ENCODE measurements around the gene POLR2L.

The POLR2L gene

DNA sequence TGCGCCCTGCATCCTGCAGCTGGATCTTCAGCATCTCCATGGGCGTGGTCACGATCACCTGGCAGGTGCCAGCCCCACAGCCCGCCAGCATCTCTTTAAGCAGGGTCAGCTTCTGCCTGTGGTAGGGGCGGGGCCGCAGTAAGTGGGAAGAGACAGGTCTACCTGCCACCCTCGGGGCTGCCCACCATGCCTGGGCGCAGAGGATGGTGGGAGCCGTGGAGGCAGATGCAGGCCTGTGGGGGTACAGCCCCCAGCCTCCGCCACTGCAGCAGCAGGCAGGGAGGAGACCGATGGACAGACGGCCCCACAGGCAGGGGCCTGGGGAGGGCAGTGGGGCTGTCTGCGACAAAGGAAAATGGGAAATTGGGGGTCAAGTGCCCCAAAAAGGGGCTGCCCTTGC lies 49.5 kb downstream of the POLR2L start:
- TF ChIP-seq, protein P1, sequence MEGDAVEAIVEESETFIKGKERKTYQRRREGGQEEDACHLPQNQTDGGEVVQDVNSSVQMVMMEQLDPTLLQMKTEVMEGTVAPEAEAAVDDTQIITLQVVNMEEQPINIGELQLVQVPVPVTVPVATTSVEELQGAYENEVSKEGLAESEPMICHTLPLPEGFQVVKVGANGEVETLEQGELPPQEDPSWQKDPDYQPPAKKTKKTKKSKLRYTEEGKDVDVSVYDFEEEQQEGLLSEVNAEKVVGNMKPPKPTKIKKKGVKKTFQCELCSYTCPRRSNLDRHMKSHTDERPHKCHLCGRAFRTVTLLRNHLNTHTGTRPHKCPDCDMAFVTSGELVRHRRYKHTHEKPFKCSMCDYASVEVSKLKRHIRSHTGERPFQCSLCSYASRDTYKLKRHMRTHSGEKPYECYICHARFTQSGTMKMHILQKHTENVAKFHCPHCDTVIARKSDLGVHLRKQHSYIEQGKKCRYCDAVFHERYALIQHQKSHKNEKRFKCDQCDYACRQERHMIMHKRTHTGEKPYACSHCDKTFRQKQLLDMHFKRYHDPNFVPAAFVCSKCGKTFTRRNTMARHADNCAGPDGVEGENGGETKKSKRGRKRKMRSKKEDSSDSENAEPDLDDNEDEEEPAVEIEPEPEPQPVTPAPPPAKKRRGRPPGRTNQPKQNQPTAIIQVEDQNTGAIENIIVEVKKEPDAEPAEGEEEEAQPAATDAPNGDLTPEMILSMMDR (IDR thresholded peaks at IDR 0.05; ENCODE audit: low read depth, low read length), result no peak
- no peak overlapping the region for H3K4me3 ChIP-seq (ENCODE audit: low read depth, low read length)
- no peak for DNase-seq (ENCODE audit: low read depth, low spot score)
- in situ Hi-C loops (cut with HindIII; ENCODE audit: low sequenced_read_pairs), result no loop called here

DNA sequence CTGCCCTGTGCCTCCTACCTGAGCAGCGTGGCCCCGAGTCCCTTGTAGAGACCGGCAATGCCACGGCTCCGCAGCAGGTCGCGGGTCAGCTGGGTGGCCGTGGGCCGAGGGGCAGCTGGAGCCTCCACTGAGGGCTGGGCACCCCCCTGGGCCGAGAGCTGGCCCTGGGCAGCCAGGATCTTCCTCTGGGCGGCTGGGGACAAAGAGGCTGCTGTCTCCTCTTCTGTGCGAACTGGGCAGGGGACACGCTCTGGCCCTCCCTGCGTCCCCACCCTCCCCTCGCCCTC lies 49.9 kb downstream of the POLR2L start:
- DNase-seq (ENCODE audit: low read depth, low spot score), result no peak
- H3K4me3 ChIP-seq (ENCODE audit: low read depth, low read length), result no peak overlapping the region
- TF ChIP-seq, protein P1 (IDR thresholded peaks at IDR 0.05; ENCODE audit: low read depth, low read length), result no peak
- in situ Hi-C loops (cut with HindIII; ENCODE audit: low sequenced_read_pairs), result no loop called here

DNA sequence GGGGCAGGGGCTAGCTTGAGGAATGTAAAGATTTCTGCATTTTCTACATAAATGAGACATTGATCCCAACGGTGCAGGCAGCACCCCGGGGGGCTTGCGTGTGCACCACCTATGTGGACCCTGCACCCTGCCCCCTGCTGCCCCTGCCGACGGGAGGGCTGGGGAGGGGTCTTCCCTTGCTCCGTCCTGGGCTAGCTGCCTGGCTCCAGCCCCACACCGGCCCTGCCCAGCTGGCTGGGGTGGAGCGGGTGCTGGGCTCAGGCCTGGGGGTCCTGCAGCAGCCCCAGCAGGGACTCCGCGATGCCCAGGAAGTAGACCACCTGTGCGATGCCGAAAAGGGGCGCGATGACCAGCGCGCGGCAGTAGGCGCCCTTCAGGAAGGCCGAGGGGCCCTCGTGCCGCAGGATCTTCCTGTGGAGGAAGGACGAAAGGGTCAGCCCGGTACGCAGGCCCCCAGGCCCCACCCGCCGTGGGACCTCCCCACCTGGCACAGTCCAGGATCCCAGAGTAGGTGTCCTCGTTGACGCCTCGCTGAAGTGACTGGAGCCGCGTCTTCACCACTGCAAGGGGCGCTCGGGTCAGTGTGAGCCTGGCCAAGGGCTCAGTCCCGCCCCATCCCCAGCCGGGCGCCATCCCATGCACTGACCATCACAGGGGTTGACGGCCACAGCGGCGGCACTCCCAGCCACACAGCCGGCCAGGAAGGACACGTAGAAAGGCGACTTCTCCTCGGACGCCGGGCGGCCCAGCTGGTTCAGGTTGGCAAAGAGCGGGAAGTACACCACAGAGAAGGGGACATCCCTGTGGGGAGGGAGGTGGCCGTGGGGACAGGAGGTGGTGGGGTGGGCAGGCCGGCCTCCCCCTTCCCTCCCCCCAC lies 50.4 kb downstream of the POLR2L start:
- TF ChIP-seq, protein P1 (IDR thresholded peaks at IDR 0.05; ENCODE audit: low read depth, low read length), result no peak
- no peak overlapping the region for H3K4me3 ChIP-seq (ENCODE audit: low read depth, low read length)
- in situ Hi-C loops (cut with HindIII; ENCODE audit: low sequenced_read_pairs), result no loop called here
- no peak for DNase-seq (ENCODE audit: low read depth, low spot score)

DNA sequence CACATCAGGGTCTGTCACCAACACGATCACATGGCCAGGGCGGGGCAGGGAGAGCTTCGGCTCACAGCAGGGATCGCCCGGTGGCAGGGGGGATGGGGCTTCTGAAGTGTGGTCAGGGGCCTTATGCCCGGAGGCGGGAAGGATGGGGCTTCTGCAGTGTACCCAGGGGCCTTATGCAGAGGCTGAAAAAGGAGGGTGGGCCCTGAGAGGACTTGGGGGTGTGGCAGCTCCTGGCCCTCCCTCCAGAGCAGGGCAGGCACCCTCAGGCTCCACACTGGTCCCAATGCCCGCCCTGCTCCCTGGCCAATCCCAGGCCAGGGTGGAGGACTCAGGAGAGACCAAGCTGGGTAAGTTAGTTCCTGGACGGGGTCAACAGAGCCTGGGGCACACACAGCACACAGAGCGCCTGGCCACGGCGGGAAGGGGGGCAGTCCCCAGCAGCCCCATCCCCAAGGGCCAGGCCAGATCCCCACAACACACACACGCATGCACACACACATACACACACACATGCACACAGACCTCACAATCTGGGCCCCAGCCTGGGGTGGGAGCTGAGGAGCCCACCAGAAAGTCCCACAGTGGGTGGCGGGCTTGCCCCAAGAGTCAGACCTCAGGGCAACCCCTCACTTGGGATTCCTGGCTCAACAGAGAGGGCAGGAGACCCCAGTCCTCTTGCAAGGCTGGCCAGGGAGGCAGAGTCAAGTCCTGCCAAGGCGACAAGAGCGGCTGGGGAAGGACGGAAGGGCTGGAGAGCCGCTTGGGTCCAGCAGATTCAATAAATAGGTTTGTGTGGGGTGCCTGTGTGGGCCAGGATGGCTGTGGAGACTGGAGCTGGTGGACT lies 51.4 kb downstream of the POLR2L start:
- in situ Hi-C loops (cut with HindIII; ENCODE audit: low sequenced_read_pairs), result no loop called here
- peak; percentile 32 for DNase-seq (ENCODE audit: low read depth, low spot score)
- H3K4me3 ChIP-seq (ENCODE audit: low read depth, low read length), result no peak overlapping the region

DNA sequence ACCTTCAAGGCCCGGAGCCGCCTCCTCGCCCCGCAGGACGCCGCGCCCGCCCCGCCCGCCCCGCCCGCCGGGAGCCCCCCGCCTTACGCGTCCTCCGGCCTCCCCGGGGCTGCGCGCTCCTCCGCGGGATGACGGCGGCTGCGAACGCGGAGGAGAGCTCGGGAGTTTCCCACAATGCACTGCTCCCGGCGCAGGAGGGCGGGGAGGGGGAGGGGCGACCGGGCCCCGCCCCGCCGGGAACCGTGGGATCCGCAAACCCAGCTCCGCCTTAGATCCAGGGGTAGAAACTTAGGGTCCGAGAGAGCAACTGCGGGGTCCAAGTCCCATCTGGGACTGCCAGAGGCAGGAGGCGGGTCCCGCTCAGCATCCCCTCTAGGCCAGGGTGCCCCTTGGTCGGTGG lies 52.4 kb downstream of the POLR2L start, which contains the start of gene CEND1:
Gene CEND1, minus strand, starts transcription at position 148 of the 400 bp plus-strand sequence. CDS start 1,514 bp downstream, outside the sequence.
- in situ Hi-C loops (cut with HindIII; ENCODE audit: low sequenced_read_pairs), result no loop called here
- H3K4me3 ChIP-seq (ENCODE audit: low read depth, low read length), result no peak within 1 kb of the TSS
- DNase-seq (ENCODE audit: low read depth, low spot score), result peak; percentile 38
- TF ChIP-seq, protein P1 (IDR thresholded peaks at IDR 0.05; ENCODE audit: low read depth, low read length), result no peak

More for the DNA sequence above, 51.4 kb downstream of the POLR2L start:
- TF ChIP-seq, protein P1 (IDR thresholded peaks at IDR 0.05; ENCODE audit: low read depth, low read length), result no peak

All from astrocyte of the spinal cord (primary cell).